ENCODE measurements around the gene ALG1L2.
"Not testable (repeated sequence)": the region's sequence is repeated elsewhere in the genome, so short reads cannot be mapped to it uniquely, and the experiment has no call there.

ALG1L2 gene

DNA sequence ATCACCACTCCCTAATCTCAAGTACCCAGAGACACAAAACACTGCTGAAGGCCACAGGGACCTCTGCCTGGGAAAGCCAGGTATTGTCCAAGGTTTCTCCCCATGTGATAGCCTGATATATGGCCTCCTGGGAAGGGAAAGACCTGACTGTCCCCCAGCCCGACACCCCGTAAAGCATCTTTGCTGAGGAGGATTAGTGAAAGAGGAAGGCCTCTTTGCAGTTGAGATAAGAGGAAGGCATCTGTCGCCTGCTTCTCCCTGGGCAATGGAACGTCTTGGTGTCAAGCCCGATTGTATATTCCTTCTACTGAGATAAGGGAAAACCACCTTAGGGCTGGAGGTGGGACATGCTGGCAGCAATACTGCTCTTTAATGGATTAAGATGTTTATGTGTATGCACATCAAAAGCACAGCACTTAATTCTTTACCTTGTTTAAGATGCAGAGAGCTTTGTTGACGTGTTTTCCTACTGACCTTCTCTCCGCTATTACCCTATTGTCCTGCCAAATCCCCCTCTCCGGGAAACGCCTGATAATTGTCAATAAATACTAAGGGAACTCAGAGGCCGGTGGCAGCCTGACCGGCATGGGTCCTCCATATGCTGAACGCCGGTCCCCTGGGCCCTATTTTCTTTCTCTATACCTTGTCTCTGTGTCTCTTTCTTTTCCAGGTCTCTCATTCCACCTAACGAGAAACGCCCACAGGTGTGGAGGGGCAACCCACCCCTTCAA is 23.9 kb upstream of the ALG1L2 start:
- H3K4me3 ChIP-seq (IDR thresholded peaks at IDR 0.05; ENCODE audit: insufficient read depth, low read depth, low read length), result not testable (repeated sequence)

DNA sequence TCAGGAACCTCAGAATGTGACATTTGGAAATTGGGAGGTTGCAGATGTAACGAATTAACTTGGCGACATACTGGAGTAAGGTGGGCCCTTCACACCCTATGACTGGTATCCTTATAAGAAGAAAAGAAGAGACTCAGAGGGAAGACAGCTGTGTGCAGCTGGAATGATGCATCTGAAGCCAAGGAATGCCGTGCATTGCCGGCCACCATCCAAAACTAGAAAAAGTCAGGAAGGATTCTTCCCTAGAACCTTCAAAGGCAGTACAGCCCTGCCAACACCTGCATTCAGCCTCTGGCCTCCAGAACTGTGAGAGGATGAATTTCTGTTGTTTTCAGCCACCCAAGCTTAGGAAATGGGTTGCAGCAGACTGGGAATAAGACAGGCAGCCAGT is 23.4 kb upstream of the ALG1L2 start:
- not testable (repeated sequence) for H3K79me2 ChIP-seq (ENCODE audit: insufficient read depth, low read depth); H3K27me3 ChIP-seq (ENCODE audit: insufficient read depth, low read depth); H3K4me3 ChIP-seq (IDR thresholded peaks at IDR 0.05; ENCODE audit: insufficient read depth, low read depth, low read length); H3K4me2 ChIP-seq; H3K27ac ChIP-seq; H3K4me1 ChIP-seq (ENCODE audit: low read depth, poor library complexity, severe bottlenecking); H4K20me1 ChIP-seq (ENCODE audit: insufficient read depth); H3K36me3 ChIP-seq (ENCODE audit: insufficient read depth); H2AFZ ChIP-seq (ENCODE audit: low read depth); H3K9ac ChIP-seq

More for the DNA sequence above, 23.9 kb upstream of the ALG1L2 start:
- not testable (repeated sequence) for H4K20me1 ChIP-seq (ENCODE audit: insufficient read depth); H3K4me2 ChIP-seq; H2AFZ ChIP-seq (ENCODE audit: low read depth); H3K79me2 ChIP-seq (ENCODE audit: insufficient read depth, low read depth); H3K9ac ChIP-seq; H3K36me3 ChIP-seq (ENCODE audit: insufficient read depth); H3K27me3 ChIP-seq (ENCODE audit: insufficient read depth, low read depth); H3K4me1 ChIP-seq (ENCODE audit: low read depth, poor library complexity, severe bottlenecking); H3K27ac ChIP-seq

DNA sequence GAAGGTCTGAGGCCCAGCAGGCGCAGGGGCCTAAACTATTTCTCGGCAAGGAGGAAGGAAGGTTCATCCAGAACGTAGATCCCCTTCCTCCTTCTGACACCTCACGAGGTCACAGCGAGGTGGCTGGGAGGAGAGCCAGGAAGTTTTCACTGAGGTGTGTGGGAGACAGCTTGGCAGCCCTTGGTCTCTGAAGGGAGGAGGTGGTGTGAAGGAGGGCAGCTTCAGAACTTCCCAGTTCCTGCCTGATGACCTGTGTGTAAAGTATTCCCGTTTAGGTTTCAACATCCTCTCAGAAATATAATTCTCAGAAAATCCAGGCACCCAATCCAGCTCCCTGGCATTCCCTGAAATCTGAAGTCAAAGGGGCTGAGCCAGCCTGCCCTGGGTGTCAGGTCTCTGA is 22.9 kb upstream of the ALG1L2 start:
- H4K20me1 ChIP-seq (ENCODE audit: insufficient read depth); H3K4me2 ChIP-seq; H3K36me3 ChIP-seq (ENCODE audit: insufficient read depth); H3K4me3 ChIP-seq (IDR thresholded peaks at IDR 0.05; ENCODE audit: insufficient read depth, low read depth, low read length); H3K9ac ChIP-seq; H3K27me3 ChIP-seq (ENCODE audit: insufficient read depth, low read depth); H3K27ac ChIP-seq; H3K79me2 ChIP-seq (ENCODE audit: insufficient read depth, low read depth); H3K4me1 ChIP-seq (ENCODE audit: low read depth, poor library complexity, severe bottlenecking); H2AFZ ChIP-seq (ENCODE audit: low read depth): not testable (repeated sequence)

DNA sequence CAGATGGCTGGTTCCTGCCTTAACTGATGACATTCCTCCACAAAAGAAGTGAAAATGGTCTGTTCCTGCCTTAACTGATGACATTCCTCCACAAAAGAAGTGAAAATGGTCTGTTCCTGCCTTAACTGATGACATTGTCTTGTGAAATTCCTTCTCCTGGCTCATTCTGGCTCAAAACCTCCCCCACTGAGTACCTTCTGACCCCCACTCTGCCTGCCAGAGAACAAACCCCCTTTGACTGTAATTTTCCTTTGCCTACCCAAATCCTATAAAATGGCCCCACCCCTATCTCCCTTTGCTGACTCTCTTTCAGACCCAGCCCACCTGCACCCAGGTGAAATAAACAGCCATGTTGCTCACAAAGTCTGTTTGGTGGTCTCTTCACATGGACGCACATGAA is 22.5 kb upstream of the ALG1L2 start:
- not testable (repeated sequence) for H3K4me2 ChIP-seq; H3K9ac ChIP-seq; H3K36me3 ChIP-seq (ENCODE audit: insufficient read depth); H2AFZ ChIP-seq (ENCODE audit: low read depth); H4K20me1 ChIP-seq (ENCODE audit: insufficient read depth); H3K27me3 ChIP-seq (ENCODE audit: insufficient read depth, low read depth); H3K79me2 ChIP-seq (ENCODE audit: insufficient read depth, low read depth); H3K4me3 ChIP-seq (IDR thresholded peaks at IDR 0.05; ENCODE audit: insufficient read depth, low read depth, low read length); H3K27ac ChIP-seq; H3K4me1 ChIP-seq (ENCODE audit: low read depth, poor library complexity, severe bottlenecking)

DNA sequence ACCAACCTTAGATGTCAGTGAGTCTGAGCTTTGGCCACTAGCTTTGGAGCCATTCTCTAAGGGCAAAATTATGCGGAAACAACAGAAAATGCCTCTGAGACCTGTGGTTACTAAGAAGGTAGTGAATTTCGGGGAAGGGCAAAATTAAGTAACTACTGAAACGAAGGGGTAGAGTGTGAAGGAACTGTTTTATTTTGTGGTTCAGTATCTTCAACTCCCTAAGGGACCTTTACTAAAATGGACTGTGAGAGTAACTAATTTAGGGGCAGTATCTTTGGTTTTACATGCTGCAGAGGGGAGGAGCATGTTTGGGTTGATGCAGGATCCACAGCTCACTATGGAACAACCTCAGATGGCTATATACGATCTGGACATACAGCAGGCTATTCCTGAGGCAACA is 8.0 kb upstream of the ALG1L2 start:
- TF ChIP-seq, protein P1, sequence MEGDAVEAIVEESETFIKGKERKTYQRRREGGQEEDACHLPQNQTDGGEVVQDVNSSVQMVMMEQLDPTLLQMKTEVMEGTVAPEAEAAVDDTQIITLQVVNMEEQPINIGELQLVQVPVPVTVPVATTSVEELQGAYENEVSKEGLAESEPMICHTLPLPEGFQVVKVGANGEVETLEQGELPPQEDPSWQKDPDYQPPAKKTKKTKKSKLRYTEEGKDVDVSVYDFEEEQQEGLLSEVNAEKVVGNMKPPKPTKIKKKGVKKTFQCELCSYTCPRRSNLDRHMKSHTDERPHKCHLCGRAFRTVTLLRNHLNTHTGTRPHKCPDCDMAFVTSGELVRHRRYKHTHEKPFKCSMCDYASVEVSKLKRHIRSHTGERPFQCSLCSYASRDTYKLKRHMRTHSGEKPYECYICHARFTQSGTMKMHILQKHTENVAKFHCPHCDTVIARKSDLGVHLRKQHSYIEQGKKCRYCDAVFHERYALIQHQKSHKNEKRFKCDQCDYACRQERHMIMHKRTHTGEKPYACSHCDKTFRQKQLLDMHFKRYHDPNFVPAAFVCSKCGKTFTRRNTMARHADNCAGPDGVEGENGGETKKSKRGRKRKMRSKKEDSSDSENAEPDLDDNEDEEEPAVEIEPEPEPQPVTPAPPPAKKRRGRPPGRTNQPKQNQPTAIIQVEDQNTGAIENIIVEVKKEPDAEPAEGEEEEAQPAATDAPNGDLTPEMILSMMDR (conservative IDR thresholded peaks at IDR 0.05; ENCODE audit: low read depth, low read length), result no peak
- no peaks in the 10 kb centered on the region for H3K4me1 ChIP-seq (ENCODE audit: low read depth, poor library complexity, severe bottlenecking)
- no peaks in the 10 kb centered on the region for H3K27me3 ChIP-seq (ENCODE audit: insufficient read depth, low read depth)
- no peak overlapping the region for H3K4me2 ChIP-seq
- no peak overlapping the region for H3K27ac ChIP-seq
- no peaks in the 10 kb centered on the region for H4K20me1 ChIP-seq (ENCODE audit: insufficient read depth)
- H3K36me3 ChIP-seq (ENCODE audit: insufficient read depth), result no peaks in the 10 kb centered on the region
- no peak overlapping the region for H3K9ac ChIP-seq
- no peak overlapping the region for H3K4me3 ChIP-seq (IDR thresholded peaks at IDR 0.05; ENCODE audit: insufficient read depth, low read depth, low read length)
- H2AFZ ChIP-seq (ENCODE audit: low read depth), result no peak overlapping the region
- H3K79me2 ChIP-seq (ENCODE audit: insufficient read depth, low read depth), result no peaks in the 10 kb centered on the region

DNA sequence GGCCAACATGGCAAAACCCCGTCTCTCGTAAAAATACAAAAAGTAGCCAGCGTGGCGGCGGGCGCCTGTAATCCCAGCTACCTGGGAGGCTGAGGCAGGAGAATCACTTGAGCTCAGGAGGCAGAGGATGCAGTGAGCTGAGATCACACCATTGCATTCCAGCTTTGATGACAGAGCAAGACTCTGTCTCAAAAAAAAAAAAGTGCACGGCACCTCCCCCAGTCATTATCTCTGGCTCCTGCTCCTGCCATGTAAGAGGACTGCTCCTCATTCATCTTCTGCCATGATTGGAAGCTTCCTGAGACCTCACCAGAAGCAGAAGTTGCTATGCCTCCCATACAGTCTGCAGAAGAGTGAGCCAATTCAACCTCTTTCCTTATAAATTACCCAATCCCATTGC is 4.0 kb upstream of the ALG1L2 start:
- Histone ChIP-seq H2AFZ (ENCODE audit: low read depth) (no peak overlapping the region), H3K27ac (no peak overlapping the region), H3K9ac (no peak overlapping the region), H3K27me3 (ENCODE audit: insufficient read depth, low read depth) (no peaks in the 10 kb centered on the region), H3K36me3 (ENCODE audit: insufficient read depth) (no peaks in the 10 kb centered on the region), H3K4me1 (ENCODE audit: low read depth, poor library complexity, severe bottlenecking) (no peaks in the 10 kb centered on the region), H3K4me3 (IDR thresholded peaks at IDR 0.05; ENCODE audit: insufficient read depth, low read depth, low read length) (no peak overlapping the region), H3K79me2 (ENCODE audit: insufficient read depth, low read depth) (no peaks in the 10 kb centered on the region), H3K4me2 (no peak overlapping the region), H4K20me1 (ENCODE audit: insufficient read depth) (no peaks in the 10 kb centered on the region)
- TF ChIP-seq, protein P1 (conservative IDR thresholded peaks at IDR 0.05; ENCODE audit: low read depth, low read length), result no peak

DNA sequence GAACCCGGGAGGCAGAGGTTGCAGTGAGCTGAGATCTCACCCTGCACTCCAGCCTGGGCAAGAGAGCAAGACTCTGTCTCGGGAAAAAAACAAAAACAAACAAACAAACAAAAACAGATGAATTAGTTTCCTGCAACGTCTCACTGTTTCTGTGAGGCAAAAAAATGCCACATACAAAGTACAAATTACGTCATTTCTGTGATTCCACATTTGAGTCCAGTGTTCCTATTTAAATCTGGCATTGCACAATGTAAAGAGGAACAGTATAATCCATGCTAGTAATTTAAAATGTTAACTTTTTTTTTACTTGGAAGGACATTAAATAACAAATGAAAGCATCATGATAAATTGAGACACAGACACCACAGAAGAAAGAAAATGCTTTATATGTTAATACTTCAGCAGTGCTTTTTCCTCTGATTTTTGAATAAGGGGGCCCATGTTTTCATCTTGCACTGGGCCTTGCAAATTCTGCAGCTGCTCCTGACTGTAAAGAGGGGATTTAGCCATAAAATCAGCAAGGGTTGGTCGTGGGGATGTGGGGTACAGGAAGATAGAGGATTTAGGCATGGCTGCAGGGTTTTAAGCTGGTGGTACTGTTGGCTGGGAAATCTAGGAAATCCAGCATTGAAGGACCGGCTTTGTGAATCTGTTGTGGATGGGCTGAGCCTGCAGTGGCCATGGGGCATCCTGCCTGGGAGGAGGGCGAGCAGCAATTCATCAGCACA is 1.9 kb downstream of the ALG1L2 start:
- H3K4me2 ChIP-seq; H3K27ac ChIP-seq; H3K27me3 ChIP-seq (ENCODE audit: insufficient read depth, low read depth); H3K4me3 ChIP-seq (IDR thresholded peaks at IDR 0.05; ENCODE audit: insufficient read depth, low read depth, low read length); H3K4me1 ChIP-seq (ENCODE audit: low read depth, poor library complexity, severe bottlenecking); H3K9ac ChIP-seq; H3K79me2 ChIP-seq (ENCODE audit: insufficient read depth, low read depth); H3K36me3 ChIP-seq (ENCODE audit: insufficient read depth); H2AFZ ChIP-seq (ENCODE audit: low read depth); H4K20me1 ChIP-seq (ENCODE audit: insufficient read depth): not testable (repeated sequence)

Measured in KMS-11 (cell line).